ENCODE results near the gene MAD1L1.

The MAD1L1 gene

GRCh38 chr7:2222516-2222915 is 10.2 kb downstream of the MAD1L1 start:
- ATAC-seq (ENCODE audit: insufficient read depth, low read depth) = no peak
- Histone ChIP-seq H3K27me3 (ENCODE audit: insufficient read depth, low read length, poor library complexity) (no peaks in the 10 kb centered on the region), H3K79me2 (ENCODE audit: insufficient read depth, low read length) (peaks cover 41% of the 10 kb centered on the region), H3K4me3 (ENCODE audit: low read depth in 1 of 2, low read length in 2 of 2) (no peak overlapping the region), H3K36me3 (ENCODE audit: insufficient read depth, low read length) (peaks cover 98% of the 10 kb centered on the region), H3K4me2 (ENCODE audit: insufficient read depth, low read length) (no peak overlapping the region), H3K9me3 (ENCODE audit: insufficient read depth, low read length, severe bottlenecking) (no peaks in the 10 kb centered on the region), H3K9ac (ENCODE audit: low read depth, low read length) (no peak overlapping the region), H3K4me1 (ENCODE audit: insufficient read depth, low read length) (no peaks in the 10 kb centered on the region), H2AFZ (ENCODE audit: low read depth, low read length) (no peak overlapping the region), H3K27ac (ENCODE audit: low read length) (no peak overlapping the region), H4K20me1 (ENCODE audit: insufficient read depth, low read length) (peaks cover 48% of the 10 kb centered on the region)
- no peak for DNase-seq
- TF ChIP-seq CTCF (IDR thresholded peaks at IDR 0.05; ENCODE audit: borderline replicate concordance, extremely low read depth, low read length, poor library complexity, severe bottlenecking) = no peak
- no peak for TF ChIP-seq EZH2 (IDR thresholded peaks at IDR 0.05; ENCODE audit: borderline replicate concordance, low read depth, low read length, severe bottlenecking)

- Histone ChIP-seq H3K9ac (ENCODE audit: low read depth, low read length) (no peak overlapping the region), H3K4me3 (ENCODE audit: low read depth in 1 of 2, low read length in 2 of 2) (no peak overlapping the region), H3K27me3 (ENCODE audit: insufficient read depth, low read length, poor library complexity) (no peaks in the 10 kb centered on the region), H3K79me2 (ENCODE audit: insufficient read depth, low read length) (peaks cover 28% of the 10 kb centered on the region), H3K4me2 (ENCODE audit: insufficient read depth, low read length) (no peak overlapping the region), H3K9me3 (ENCODE audit: insufficient read depth, low read length, severe bottlenecking) (no peaks in the 10 kb centered on the region), H3K27ac (ENCODE audit: low read length) (no peak overlapping the region), H2AFZ (ENCODE audit: low read depth, low read length) (no peak overlapping the region), H4K20me1 (ENCODE audit: insufficient read depth, low read length) (peaks cover 48% of the 10 kb centered on the region), H3K36me3 (ENCODE audit: insufficient read depth, low read length) (peaks cover 98% of the 10 kb centered on the region), H3K4me1 (ENCODE audit: insufficient read depth, low read length) (no peaks in the 10 kb centered on the region)
- DNase-seq = no peak
- ATAC-seq (ENCODE audit: insufficient read depth, low read depth) = no peak
- no peak for TF ChIP-seq EZH2 (IDR thresholded peaks at IDR 0.05; ENCODE audit: borderline replicate concordance, low read depth, low read length, severe bottlenecking)
- TF ChIP-seq CTCF (IDR thresholded peaks at IDR 0.05; ENCODE audit: borderline replicate concordance, extremely low read depth, low read length, poor library complexity, severe bottlenecking) = no peak
Measured at GRCh38 chr7:2220954-2221353, 11.8 kb downstream of the MAD1L1 start.

GRCh38 chr7:2220506-2220905 is 12.2 kb downstream of the MAD1L1 start:
- peaks cover 44% of the 10 kb centered on the region for H4K20me1 ChIP-seq (ENCODE audit: insufficient read depth, low read length)
- H3K4me3 ChIP-seq (ENCODE audit: low read depth in 1 of 2, low read length in 2 of 2) = no peak overlapping the region
- H3K9me3 ChIP-seq (ENCODE audit: insufficient read depth, low read length, severe bottlenecking) = no peaks in the 10 kb centered on the region
- H3K4me1 ChIP-seq (ENCODE audit: insufficient read depth, low read length) = no peaks in the 10 kb centered on the region
- ATAC-seq (ENCODE audit: insufficient read depth, low read depth) (no peak), DNase-seq (no peak)
- H3K4me2 ChIP-seq (ENCODE audit: insufficient read depth, low read length) = no peak overlapping the region
- H3K27ac ChIP-seq (ENCODE audit: low read length) = no peak overlapping the region
- no peak overlapping the region for H2AFZ ChIP-seq (ENCODE audit: low read depth, low read length)
- peaks cover 98% of the 10 kb centered on the region for H3K36me3 ChIP-seq (ENCODE audit: insufficient read depth, low read length)
- TF ChIP-seq CTCF (IDR thresholded peaks at IDR 0.05; ENCODE audit: borderline replicate concordance, extremely low read depth, low read length, poor library complexity, severe bottlenecking) (no peak), EZH2 (IDR thresholded peaks at IDR 0.05; ENCODE audit: borderline replicate concordance, low read depth, low read length, severe bottlenecking) (no peak)
- H3K27me3 ChIP-seq (ENCODE audit: insufficient read depth, low read length, poor library complexity) = no peaks in the 10 kb centered on the region
- H3K79me2 ChIP-seq (ENCODE audit: insufficient read depth, low read length) = peaks cover 23% of the 10 kb centered on the region
- no peak overlapping the region for H3K9ac ChIP-seq (ENCODE audit: low read depth, low read length)

GRCh38 chr7:2220030-2220429 is 12.7 kb downstream of the MAD1L1 start:
- no peak for ATAC-seq (ENCODE audit: insufficient read depth, low read depth)
- peaks cover 97% of the 10 kb centered on the region for H3K36me3 ChIP-seq (ENCODE audit: insufficient read depth, low read length)
- no peak for DNase-seq
- H3K27me3 ChIP-seq (ENCODE audit: insufficient read depth, low read length, poor library complexity) = no peaks in the 10 kb centered on the region
- H3K79me2 ChIP-seq (ENCODE audit: insufficient read depth, low read length) = peaks cover 18% of the 10 kb centered on the region
- H3K4me2 ChIP-seq (ENCODE audit: insufficient read depth, low read length) = no peak overlapping the region
- no peaks in the 10 kb centered on the region for H3K4me1 ChIP-seq (ENCODE audit: insufficient read depth, low read length)
- H3K27ac ChIP-seq (ENCODE audit: low read length) = no peak overlapping the region
- H3K9ac ChIP-seq (ENCODE audit: low read depth, low read length) = no peak overlapping the region
- H2AFZ ChIP-seq (ENCODE audit: low read depth, low read length) = no peak overlapping the region
- peaks cover 41% of the 10 kb centered on the region for H4K20me1 ChIP-seq (ENCODE audit: insufficient read depth, low read length)
- TF ChIP-seq EZH2 (IDR thresholded peaks at IDR 0.05; ENCODE audit: borderline replicate concordance, low read depth, low read length, severe bottlenecking) = no peak
- no peak for TF ChIP-seq CTCF (IDR thresholded peaks at IDR 0.05; ENCODE audit: borderline replicate concordance, extremely low read depth, low read length, poor library complexity, severe bottlenecking)
- no peaks in the 10 kb centered on the region for H3K9me3 ChIP-seq (ENCODE audit: insufficient read depth, low read length, severe bottlenecking)
- no peak overlapping the region for H3K4me3 ChIP-seq (ENCODE audit: low read depth in 1 of 2, low read length in 2 of 2)

All from DND-41 (cell line).